ENCODE data around the gene SMIM14.
"Not testable (repeated sequence)": the region's sequence is repeated elsewhere in the genome, so short reads cannot be mapped to it uniquely, and the experiment has no call there.

Gene SMIM14

GRCh38 chr4:39638354-39639239, at the start of gene SMIM14:
TSS of gene SMIM14 (minus strand) at chr4:39638865. CDS start at chr4:39605145, 33,720 bp downstream.
- peak; percentile 72 for DNase-seq

GRCh38 chr4:39687014-39687413, 48.3 kb upstream of the SMIM14 start:
- DNase-seq: no peak

- DNase-seq: no peak
These were observed 47.3 kb upstream of the SMIM14 start for GRCh38 chr4:39685990-39686389.

- DNase-seq: no peak
These were observed 43.5 kb upstream of the SMIM14 start for GRCh38 chr4:39682138-39682537.

- not testable (repeated sequence) for DNase-seq
These were observed 42.3 kb upstream of the SMIM14 start for GRCh38 chr4:39681003-39681402.

- not testable (repeated sequence) for DNase-seq
These were observed 37.0 kb upstream of the SMIM14 start for GRCh38 chr4:39675681-39676080.

GRCh38 chr4:39670296-39670695, 31.6 kb upstream of the SMIM14 start:
- not testable (repeated sequence) for DNase-seq

GRCh38 chr4:39668887-39669286, 30.2 kb upstream of the SMIM14 start:
- DNase-seq: no peak

- no peak for DNase-seq
These were observed 29.0 kb upstream of the SMIM14 start for GRCh38 chr4:39667706-39668105.

- no peak for DNase-seq
These were observed 26.4 kb upstream of the SMIM14 start for GRCh38 chr4:39664828-39665731.

GRCh38 chr4:39662683-39663082, 24.0 kb upstream of the SMIM14 start:
- no peak for DNase-seq

GRCh38 chr4:39660757-39661156, 22.1 kb upstream of the SMIM14 start:
- DNase-seq: no peak

GRCh38 chr4:39660045-39660444, 21.4 kb upstream of the SMIM14 start:
- no peak for DNase-seq

- no peak for DNase-seq
These were observed 20.1 kb upstream of the SMIM14 start for GRCh38 chr4:39658756-39659155.

- no peak for DNase-seq
These were observed 18.8 kb upstream of the SMIM14 start for GRCh38 chr4:39657465-39657864.

GRCh38 chr4:39656638-39657037, 18.0 kb upstream of the SMIM14 start:
- not testable (repeated sequence) for DNase-seq

GRCh38 chr4:39655876-39656275, 17.2 kb upstream of the SMIM14 start:
- DNase-seq: no peak

- no peak for DNase-seq
These were observed 16.5 kb upstream of the SMIM14 start for GRCh38 chr4:39655211-39655610.

- not testable (repeated sequence) for DNase-seq
These were observed 12.9 kb upstream of the SMIM14 start for GRCh38 chr4:39651586-39651985.

- no peak for DNase-seq
These were observed 11.1 kb upstream of the SMIM14 start for GRCh38 chr4:39649639-39650265.

- no peak for DNase-seq
These were observed 10.3 kb upstream of the SMIM14 start for GRCh38 chr4:39648827-39649558.

GRCh38 chr4:39648213-39648612, 9.5 kb upstream of the SMIM14 start:
- no peak for DNase-seq

Measured in NCI-H748 treated with DMSO at 0.1 percent for 48 hours (cell line).